ENCODE results near the gene ZNF215. TPM values are rescaled to one million over a fixed set of nuclear protein-coding genes. Genes with fewer than 3 reads are reported as not detected.

Gene ZNF215
- total RNA-seq, 1 experiment from 2014 or later = 15.8 TPM

DNA sequence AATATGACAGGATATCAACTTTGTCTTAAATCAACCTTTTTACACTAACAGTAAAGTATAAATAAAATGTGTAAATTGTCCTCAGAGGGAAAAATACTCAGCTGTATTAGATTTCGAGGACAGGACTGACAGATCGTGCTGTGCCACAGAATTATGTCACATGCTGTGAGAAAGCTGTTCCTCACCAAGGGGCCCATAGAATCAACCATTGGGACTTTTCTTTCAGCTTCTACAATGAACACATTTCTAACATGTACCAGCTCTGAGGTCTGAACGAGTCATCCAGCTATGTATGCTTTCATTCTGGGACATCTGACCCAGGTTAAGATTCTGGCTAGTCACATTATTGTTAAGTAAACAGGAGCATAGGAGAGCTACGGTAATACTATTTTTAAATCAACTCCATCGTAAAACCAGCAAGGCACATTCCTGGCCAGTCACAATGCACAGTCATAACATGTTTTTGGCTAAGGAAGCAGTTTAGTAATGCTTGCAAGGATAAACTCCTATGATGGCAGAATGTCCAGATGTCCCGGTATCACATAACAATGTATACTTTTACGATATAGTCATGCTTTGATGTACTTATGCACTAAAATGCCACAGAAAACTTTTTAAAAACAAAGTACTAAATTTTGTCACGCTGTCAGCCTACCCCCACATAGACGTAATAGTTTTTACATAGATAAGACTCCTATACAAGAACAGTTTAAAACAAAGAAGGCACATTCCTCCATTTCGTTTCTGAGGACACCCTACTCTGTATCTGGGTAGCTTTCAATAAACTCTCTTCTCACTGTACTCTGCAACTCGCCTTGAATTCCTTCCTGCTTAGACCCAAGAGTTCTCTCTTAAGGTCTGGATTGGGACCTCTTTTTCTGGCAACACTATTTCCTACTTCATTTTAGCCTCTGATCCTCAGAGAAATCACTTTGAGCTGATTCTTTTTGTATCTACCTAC lies 66.5 kb downstream of the ZNF215 start:
- H3K4me1 Mint-ChIP-seq = no peaks in the 10 kb centered on the region
- no peaks in the 10 kb centered on the region for H3K36me3 Mint-ChIP-seq
- H3K9me3 Mint-ChIP-seq = no peaks in the 10 kb centered on the region
- no peaks in the 10 kb centered on the region for H3K27me3 Mint-ChIP-seq (ENCODE audit: low read depth)
- POLR2A ChIA-PET = no interaction called here
- DNase-seq (ENCODE audit: low spot score) (no peak), ATAC-seq (no peak)
- CTCF ChIA-PET = interaction anchor here (2.0 kb wide), 1 partner anchor 180 kb away, joined by 10 read pairs; no protein-coding TSS in a partner anchor
- no peak overlapping the region for H3K4me3 Mint-ChIP-seq
- H3K27ac Mint-ChIP-seq = no peak overlapping the region
- TF ChIP-seq, protein P1, sequence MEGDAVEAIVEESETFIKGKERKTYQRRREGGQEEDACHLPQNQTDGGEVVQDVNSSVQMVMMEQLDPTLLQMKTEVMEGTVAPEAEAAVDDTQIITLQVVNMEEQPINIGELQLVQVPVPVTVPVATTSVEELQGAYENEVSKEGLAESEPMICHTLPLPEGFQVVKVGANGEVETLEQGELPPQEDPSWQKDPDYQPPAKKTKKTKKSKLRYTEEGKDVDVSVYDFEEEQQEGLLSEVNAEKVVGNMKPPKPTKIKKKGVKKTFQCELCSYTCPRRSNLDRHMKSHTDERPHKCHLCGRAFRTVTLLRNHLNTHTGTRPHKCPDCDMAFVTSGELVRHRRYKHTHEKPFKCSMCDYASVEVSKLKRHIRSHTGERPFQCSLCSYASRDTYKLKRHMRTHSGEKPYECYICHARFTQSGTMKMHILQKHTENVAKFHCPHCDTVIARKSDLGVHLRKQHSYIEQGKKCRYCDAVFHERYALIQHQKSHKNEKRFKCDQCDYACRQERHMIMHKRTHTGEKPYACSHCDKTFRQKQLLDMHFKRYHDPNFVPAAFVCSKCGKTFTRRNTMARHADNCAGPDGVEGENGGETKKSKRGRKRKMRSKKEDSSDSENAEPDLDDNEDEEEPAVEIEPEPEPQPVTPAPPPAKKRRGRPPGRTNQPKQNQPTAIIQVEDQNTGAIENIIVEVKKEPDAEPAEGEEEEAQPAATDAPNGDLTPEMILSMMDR (IDR thresholded peaks at IDR 0.05) = no peak
- TF ChIP-seq, protein P2, sequence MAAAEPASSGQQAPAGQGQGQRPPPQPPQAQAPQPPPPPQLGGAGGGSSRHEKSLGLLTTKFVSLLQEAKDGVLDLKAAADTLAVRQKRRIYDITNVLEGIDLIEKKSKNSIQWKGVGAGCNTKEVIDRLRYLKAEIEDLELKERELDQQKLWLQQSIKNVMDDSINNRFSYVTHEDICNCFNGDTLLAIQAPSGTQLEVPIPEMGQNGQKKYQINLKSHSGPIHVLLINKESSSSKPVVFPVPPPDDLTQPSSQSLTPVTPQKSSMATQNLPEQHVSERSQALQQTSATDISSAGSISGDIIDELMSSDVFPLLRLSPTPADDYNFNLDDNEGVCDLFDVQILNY (CRISPR knock-in tag; IDR thresholded peaks at IDR 0.05) = no peak
- TF ChIP-seq, protein P3, sequence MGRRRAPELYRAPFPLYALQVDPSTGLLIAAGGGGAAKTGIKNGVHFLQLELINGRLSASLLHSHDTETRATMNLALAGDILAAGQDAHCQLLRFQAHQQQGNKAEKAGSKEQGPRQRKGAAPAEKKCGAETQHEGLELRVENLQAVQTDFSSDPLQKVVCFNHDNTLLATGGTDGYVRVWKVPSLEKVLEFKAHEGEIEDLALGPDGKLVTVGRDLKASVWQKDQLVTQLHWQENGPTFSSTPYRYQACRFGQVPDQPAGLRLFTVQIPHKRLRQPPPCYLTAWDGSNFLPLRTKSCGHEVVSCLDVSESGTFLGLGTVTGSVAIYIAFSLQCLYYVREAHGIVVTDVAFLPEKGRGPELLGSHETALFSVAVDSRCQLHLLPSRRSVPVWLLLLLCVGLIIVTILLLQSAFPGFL (CRISPR knock-in tag; IDR thresholded peaks at IDR 0.05; ENCODE audit: borderline replicate concordance) = no peak
- TF ChIP-seq ATF3 (CRISPR knock-in tag; conservative IDR thresholded peaks at IDR 0.05) (no peak), ZNF281 (CRISPR knock-in tag; IDR thresholded peaks at IDR 0.05) (no peak), SOX15 (CRISPR knock-in tag; IDR thresholded peaks at IDR 0.05) (no peak), AR (CRISPR knock-in tag; IDR thresholded peaks at IDR 0.05) (no peak), MXD4 (CRISPR knock-in tag; IDR thresholded peaks at IDR 0.05; ENCODE audit: borderline replicate concordance) (no peak), ZNF219 (CRISPR knock-in tag; IDR thresholded peaks at IDR 0.05; ENCODE audit: borderline replicate concordance) (no peak), ESRRA (CRISPR knock-in tag; IDR thresholded peaks at IDR 0.05; ENCODE audit: borderline replicate concordance) (no peak), ZNF263 (CRISPR knock-in tag; IDR thresholded peaks at IDR 0.05; ENCODE audit: low read depth) (no peak), NFE2L1 (CRISPR knock-in tag; IDR thresholded peaks at IDR 0.05) (no peak), RORB (CRISPR knock-in tag; IDR thresholded peaks at IDR 0.05) (no peak), ATF1 (CRISPR knock-in tag; IDR thresholded peaks at IDR 0.05) (no peak), IRF2 (CRISPR knock-in tag; IDR thresholded peaks at IDR 0.05; ENCODE audit: borderline replicate concordance, low read depth) (no peak), TEAD1 (CRISPR knock-in tag; IDR thresholded peaks at IDR 0.05) (no peak), GTF2I (CRISPR knock-in tag; conservative IDR thresholded peaks at IDR 0.05) (no peak)
- TF ChIP-seq, protein P4, sequence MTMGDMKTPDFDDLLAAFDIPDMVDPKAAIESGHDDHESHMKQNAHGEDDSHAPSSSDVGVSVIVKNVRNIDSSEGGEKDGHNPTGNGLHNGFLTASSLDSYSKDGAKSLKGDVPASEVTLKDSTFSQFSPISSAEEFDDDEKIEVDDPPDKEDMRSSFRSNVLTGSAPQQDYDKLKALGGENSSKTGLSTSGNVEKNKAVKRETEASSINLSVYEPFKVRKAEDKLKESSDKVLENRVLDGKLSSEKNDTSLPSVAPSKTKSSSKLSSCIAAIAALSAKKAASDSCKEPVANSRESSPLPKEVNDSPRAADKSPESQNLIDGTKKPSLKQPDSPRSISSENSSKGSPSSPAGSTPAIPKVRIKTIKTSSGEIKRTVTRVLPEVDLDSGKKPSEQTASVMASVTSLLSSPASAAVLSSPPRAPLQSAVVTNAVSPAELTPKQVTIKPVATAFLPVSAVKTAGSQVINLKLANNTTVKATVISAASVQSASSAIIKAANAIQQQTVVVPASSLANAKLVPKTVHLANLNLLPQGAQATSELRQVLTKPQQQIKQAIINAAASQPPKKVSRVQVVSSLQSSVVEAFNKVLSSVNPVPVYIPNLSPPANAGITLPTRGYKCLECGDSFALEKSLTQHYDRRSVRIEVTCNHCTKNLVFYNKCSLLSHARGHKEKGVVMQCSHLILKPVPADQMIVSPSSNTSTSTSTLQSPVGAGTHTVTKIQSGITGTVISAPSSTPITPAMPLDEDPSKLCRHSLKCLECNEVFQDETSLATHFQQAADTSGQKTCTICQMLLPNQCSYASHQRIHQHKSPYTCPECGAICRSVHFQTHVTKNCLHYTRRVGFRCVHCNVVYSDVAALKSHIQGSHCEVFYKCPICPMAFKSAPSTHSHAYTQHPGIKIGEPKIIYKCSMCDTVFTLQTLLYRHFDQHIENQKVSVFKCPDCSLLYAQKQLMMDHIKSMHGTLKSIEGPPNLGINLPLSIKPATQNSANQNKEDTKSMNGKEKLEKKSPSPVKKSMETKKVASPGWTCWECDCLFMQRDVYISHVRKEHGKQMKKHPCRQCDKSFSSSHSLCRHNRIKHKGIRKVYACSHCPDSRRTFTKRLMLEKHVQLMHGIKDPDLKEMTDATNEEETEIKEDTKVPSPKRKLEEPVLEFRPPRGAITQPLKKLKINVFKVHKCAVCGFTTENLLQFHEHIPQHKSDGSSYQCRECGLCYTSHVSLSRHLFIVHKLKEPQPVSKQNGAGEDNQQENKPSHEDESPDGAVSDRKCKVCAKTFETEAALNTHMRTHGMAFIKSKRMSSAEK (CRISPR knock-in tag; IDR thresholded peaks at IDR 0.05; ENCODE audit: borderline replicate concordance) = no peak
- TF ChIP-seq, protein P5, sequence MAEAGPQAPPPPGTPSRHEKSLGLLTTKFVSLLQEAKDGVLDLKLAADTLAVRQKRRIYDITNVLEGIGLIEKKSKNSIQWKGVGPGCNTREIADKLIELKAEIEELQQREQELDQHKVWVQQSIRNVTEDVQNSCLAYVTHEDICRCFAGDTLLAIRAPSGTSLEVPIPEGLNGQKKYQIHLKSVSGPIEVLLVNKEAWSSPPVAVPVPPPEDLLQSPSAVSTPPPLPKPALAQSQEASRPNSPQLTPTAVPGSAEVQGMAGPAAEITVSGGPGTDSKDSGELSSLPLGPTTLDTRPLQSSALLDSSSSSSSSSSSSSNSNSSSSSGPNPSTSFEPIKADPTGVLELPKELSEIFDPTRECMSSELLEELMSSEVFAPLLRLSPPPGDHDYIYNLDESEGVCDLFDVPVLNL (CRISPR knock-in tag; IDR thresholded peaks at IDR 0.05; ENCODE audit: borderline replicate concordance, low read depth) = no peak

All from WTC11 (cell line).